H1 (cell line): Measurements from ENCODE around the gene ROBO2. TPM values are rescaled to one million over a fixed set of nuclear protein-coding genes. Genes with fewer than 3 reads are reported as not detected.
A peak's percentile ranks its signal among the peaks of the same experiment; 100 is the strongest.

ENCODE experiments used
- CTCF ChIA-PET: fragments of 300-600 bp; sonication (Branson Sonifier 250); formaldehyde crosslinking; loops from one replicate; lab custom pipeline; 2021; ENCODE audit not compliant: partially characterized antibody; lab: Charles Lee
- POLR2A ChIA-PET: fragments of 300-600 bp; sonication (Branson Sonifier 250); formaldehyde crosslinking; loops from one replicate; lab custom pipeline; 2021; ENCODE audit warnings: inconsistent platforms; ENCODE audit not compliant: partially characterized antibody; lab: Charles Lee
- DNase-seq, 2 experiments: peaks; one replicate each; pipeline versions ENCODE4 v3.0.0 to v3.0.0-alpha.2; 2010 to 2022; ENCODE audit warnings: low spot score in 2 of 2, low read depth in 1 of 2, mixed read lengths in 1 of 2
- FAIRE-seq: peaks from 2 replicates; lab custom pipeline; 2011; peaks lifted over from hg19 to GRCh38; lab: Jason Lieb, UNC
- H2AFZ ChIP-seq: 2 replicates; pipeline ENCODE4 v1.8.1; 2012; ENCODE audit warnings: low read length, inconsistent platforms
- H2AK5ac ChIP-seq: 2 replicates; pipeline ENCODE4 v1.6.1; 2013; ENCODE audit warnings: low read depth, low read length
- H2BK120ac ChIP-seq: replicated peaks from 2 replicates; pipeline ENCODE3; 2013; ENCODE audit warnings: low read depth, low read length, inconsistent platforms
- H2BK12ac ChIP-seq: 2 replicates; pipeline ENCODE4 v1.6.1; 2013; ENCODE audit warnings: low read depth, low read length
- H2BK15ac ChIP-seq: 2 replicates; pipeline ENCODE4 v1.6.1; 2013; ENCODE audit warnings: low read length
- H2BK20ac ChIP-seq: 2 replicates; pipeline ENCODE4 v1.6.1; 2013; ENCODE audit warnings: low read length
- H2BK5ac ChIP-seq: 2 replicates; pipeline ENCODE4 v1.6.1; 2013; ENCODE audit warnings: low read depth, low read length
- H3K14ac ChIP-seq: 2 replicates; pipeline ENCODE4 v1.6.1; 2013; ENCODE audit warnings: inconsistent platforms; ENCODE audit not compliant: insufficient read length
- H3K18ac ChIP-seq: 2 replicates; pipeline ENCODE4 v1.6.1; 2013; ENCODE audit warnings: low read length; ENCODE audit errors: extremely low read depth
- H3K23ac ChIP-seq: 2 replicates; pipeline ENCODE4 v1.6.1; 2013; ENCODE audit warnings: inconsistent platforms; ENCODE audit not compliant: insufficient read length
- H3K23me2 ChIP-seq: 2 replicates; pipeline ENCODE4 v1.6.1; 2013; ENCODE audit warnings: low read depth, low read length
- H3K27ac ChIP-seq: 2 replicates; pipeline ENCODE4 v1.6.1; 2011; ENCODE audit warnings: low read depth, low read length, inconsistent platforms
- H3K27me3 ChIP-seq, 4 experiments: replicated peaks in 1 of 4; 1 replicate in 1 of 4; 2 replicates in 3 of 4; pipeline versions ENCODE4 v1.6.1 to v1.8.1; 2011 to 2013; ENCODE audit warnings: low read length in 3 of 4, mild to moderate bottlenecking in 3 of 4, inconsistent platforms in 2 of 4, mixed read lengths in 2 of 4, moderate library complexity in 1 of 4; ENCODE audit not compliant: control insufficient read depth in 3 of 4, insufficient read depth in 3 of 4; ENCODE audit errors: extremely low read depth in 1 of 4
- H3K36me3 ChIP-seq, 4 experiments: 2 replicates each; pipeline versions ENCODE4 v1.6.1 to v1.8.1; 2011 to 2013; ENCODE audit warnings: mild to moderate bottlenecking in 4 of 4, low read length in 3 of 4, moderate library complexity in 2 of 4, control low read depth in 1 of 4, inconsistent platforms in 1 of 4; ENCODE audit not compliant: insufficient read depth in 4 of 4, control insufficient read depth in 2 of 4
- H3K4ac ChIP-seq: replicated peaks from 2 replicates; pipeline ENCODE3; 2013; ENCODE audit warnings: low read length, low read depth, mixed read lengths, inconsistent platforms; ENCODE audit not compliant: insufficient read length
- H3K4me1 ChIP-seq, 4 experiments: replicated peaks in 1 of 4; 1 replicate in 1 of 4; 2 replicates in 3 of 4; pipeline versions ENCODE4 v1.6.1 to v1.8.1; 2011 to 2013; ENCODE audit warnings: low read length in 3 of 4, inconsistent platforms in 2 of 4, mixed read lengths in 1 of 4; ENCODE audit not compliant: insufficient read depth in 4 of 4, control insufficient read depth in 3 of 4
- H3K4me2 ChIP-seq, 2 experiments: 2 replicates each; pipeline versions ENCODE4 v1.6.1 to v1.8.1; 2011 to 2013; ENCODE audit warnings: low read depth in 2 of 2, low read length in 2 of 2, control low read depth in 1 of 2, inconsistent platforms in 1 of 2, mild to moderate bottlenecking in 1 of 2; ENCODE audit not compliant: insufficient read depth in 1 of 2
- H3K4me3 ChIP-seq, 4 experiments: fragments of 200-600, 300-600 bp in 1 of 4; sonication (generic), shearing (Covaris generic), sonication (Bioruptor Twin) in 1 of 4; 2 replicates each; pipeline versions ENCODE4 v1.5.1 to v1.8.1; 2011 to 2016; ENCODE audit warnings: low read length in 4 of 4, low read depth in 3 of 4, control low read depth in 2 of 4, inconsistent platforms in 2 of 4, mild to moderate bottlenecking in 2 of 4, mixed read lengths in 1 of 4, moderate library complexity in 1 of 4; ENCODE audit not compliant: insufficient read depth in 2 of 4; ENCODE audit errors: extremely low read depth in 1 of 4
- H3K56ac ChIP-seq: replicated peaks from 2 replicates; pipeline ENCODE3; 2013; ENCODE audit warnings: low read depth, mild to moderate bottlenecking, mixed read lengths, low read length, inconsistent platforms; ENCODE audit not compliant: insufficient read length
- H3K79me1 ChIP-seq: 2 replicates; pipeline ENCODE4 v1.6.1; 2013; ENCODE audit warnings: low read depth, low read length, control low read depth
- H3K79me2 ChIP-seq, 2 experiments: 2 replicates each; pipeline versions ENCODE4 v1.6.1 to v1.8.1; 2012 to 2013; ENCODE audit warnings: low read length in 2 of 2, mild to moderate bottlenecking in 2 of 2, inconsistent platforms in 1 of 2; ENCODE audit not compliant: insufficient read depth in 2 of 2, control insufficient read depth in 1 of 2
- H3K9ac ChIP-seq, 4 experiments: replicated peaks in 1 of 4; 1 replicate in 1 of 4; 2 replicates in 3 of 4; pipeline versions ENCODE4 v1.6.1 to v1.8.1; 2011 to 2013; ENCODE audit warnings: low read depth in 3 of 4, low read length in 3 of 4, control low read depth in 2 of 4, mild to moderate bottlenecking in 2 of 4, moderate library complexity in 2 of 4, inconsistent platforms in 1 of 4; ENCODE audit errors: extremely low read depth in 1 of 4
- H3K9me3 ChIP-seq, 2 experiments: 2 replicates each; pipeline versions ENCODE4 v1.6.1 to v1.8.1; 2012 to 2013; ENCODE audit warnings: mild to moderate bottlenecking in 2 of 2, moderate library complexity in 2 of 2, control low read depth in 1 of 2, inconsistent platforms in 1 of 2, low read depth in 1 of 2, low read length in 1 of 2, mixed read lengths in 1 of 2; ENCODE audit not compliant: insufficient read depth in 2 of 2
- H4K20me1 ChIP-seq, 2 experiments: replicated peaks in 1 of 2; 2 replicates each; pipeline versions ENCODE3 to v1.8.1; 2011 to 2013; ENCODE audit warnings: inconsistent platforms in 2 of 2, low read length in 2 of 2, mild to moderate bottlenecking in 1 of 2; ENCODE audit not compliant: insufficient read depth in 2 of 2, control insufficient read depth in 1 of 2
- H4K5ac ChIP-seq: 2 replicates; pipeline ENCODE4 v1.6.1; 2013; ENCODE audit warnings: low read length, low read depth, mixed read lengths, inconsistent platforms; ENCODE audit not compliant: insufficient read length
- H4K8ac ChIP-seq: 2 replicates; pipeline ENCODE4 v1.8.0; 2013; ENCODE audit warnings: mild to moderate bottlenecking, moderate library complexity, low read length, inconsistent platforms; ENCODE audit not compliant: insufficient read depth; ENCODE audit errors: extremely low read depth
- H4K91ac ChIP-seq: replicated peaks from 2 replicates; pipeline ENCODE3; 2013; ENCODE audit warnings: low read length, mixed read lengths, inconsistent platforms; ENCODE audit not compliant: insufficient read length
- MAX ChIP-seq: IDR thresholded peaks from 2 replicates; pipeline ENCODE4 v1.6.1; 2012; ENCODE audit warnings: inconsistent platforms
- RAD21 ChIP-seq, 2 experiments: IDR thresholded peaks in 1 of 2; conservative IDR thresholded peaks in 1 of 2; 2 replicates each; pipeline ENCODE4 v1.6.1; 2011; ENCODE audit warnings: low read depth in 2 of 2, low read length in 2 of 2, improper control_type of control experiment in 1 of 2, inconsistent platforms in 1 of 2, mild to moderate bottlenecking in 1 of 2, moderate library complexity in 1 of 2
- TEAD4 ChIP-seq: IDR thresholded peaks from 2 replicates; pipeline ENCODE4 v1.6.1; 2012; ENCODE audit warnings: low read depth, low read length, inconsistent platforms, mixed read lengths
- YY1 ChIP-seq: IDR thresholded peaks from 2 replicates; pipeline ENCODE4 v1.6.1; 2011; ENCODE audit warnings: low read depth, mild to moderate bottlenecking, low read length
- WGBS, 2 experiments: shearing (Covaris generic) in 1 of 2; methylation state at CpG; one replicate each; pipeline versions ENCODE4 v1.1.6 to v1.1.7; 2013 to 2015; ENCODE audit warnings: low lambda C conversion rate in 2 of 2, mixed read lengths in 2 of 2, inconsistent platforms in 1 of 2, low coverage in 1 of 2, missing lambda C conversion rate in 1 of 2; ENCODE audit not compliant: insufficient replicate concordance in 2 of 2, insufficient coverage in 1 of 2, insufficient read length in 1 of 2; ENCODE audit errors: extremely low coverage in 1 of 2, missing lambda C conversion rate in 1 of 2; 5-methylcytosine and 5-hydroxymethylcytosine counted together
- polyA plus RNA-seq, 7 experiments: library from polyadenylated mRNA; depleted of rRNA in 3 of 7; stranded (reverse) in 5 of 7; unstranded in 2 of 7; fragments of >200 nt in 5 of 7; fragments of 200-250 nt in 2 of 7; gene quantifications; 1 replicate in 5 of 7; 2 replicates in 1 of 7; 4 replicates in 1 of 7; pipeline versions ENCODE4 v1.2.1 to v1.2.3, GENCODE V29; 2011 to 2013; ENCODE audit warnings: missing spikeins in 2 of 7, mixed read lengths in 2 of 7
- total RNA-seq: library from RNA; stranded (reverse); fragmentation: NEBNext Ultra II Directional; extraction: Animal tissue kit (Norgen Biotek cat#: 25700); gene quantifications from 2 replicates; pipeline ENCODE4 v1.2.1, GENCODE V29; 2021

ROBO2 gene
- total and polyA plus RNA-seq, 2 of the 8 experiments (the other 6 are each of a cell fraction or from before 2014, with no cell fraction given), result 1.5 to 2.9 TPM

GRCh38 chr3:77536038-77536775 is 496.3 kb downstream of the ROBO2 start:
- Histone ChIP-seq H3K18ac (no peak overlapping the region), H3K23ac (no peak overlapping the region), H3K36me3 (no peaks in the 10 kb centered on the region), H2AFZ (peak overlapping the region; percentile 26; the same call in 1 of the 2 replicates), H3K9ac (no peak overlapping the region), H4K8ac (no peak overlapping the region), H3K14ac (no peak overlapping the region), H3K27me3 (no peaks in the 10 kb centered on the region), H3K23me2 (peaks cover 1% of the 10 kb centered on the region; the same call in 1 of the 2 replicates), H3K79me1 (no peaks in the 10 kb centered on the region), H3K4me1 (peaks cover 0 to 5% (median 1%) of the 10 kb centered on the region in 4 experiments; a peak in 2 of 7 replicates), H3K79me2 (no peaks in the 10 kb centered on the region), H2BK5ac (no peak overlapping the region), H3K27ac (no peak overlapping the region), H2BK15ac (no peak overlapping the region), H2BK120ac (no peak overlapping the region), H4K91ac (no peak overlapping the region), H3K4me2 (no peak overlapping the region), H3K4ac (no peak overlapping the region), H2AK5ac (no peak overlapping the region), H4K20me1 (no peaks in the 10 kb centered on the region), H3K56ac (no peak overlapping the region), H2BK20ac (peak overlapping the region; percentile 32; the same call in 1 of the 2 replicates), H4K5ac (no peak overlapping the region), H2BK12ac (no peak overlapping the region), H3K9me3 (peaks cover 4% of the 10 kb centered on the region in 2 experiments; a peak in 1 of 4 replicates), H3K4me3 (no peak overlapping the region)
- peak; percentile 16 to 32; a peak in 2 of 4 replicates for TF ChIP-seq RAD21 (IDR thresholded peaks at IDR 0.05 in 1 of 2, conservative IDR thresholded peaks at IDR 0.05 in 1 of 2; ENCODE audit: low read depth in 2 of 2, low read length in 2 of 2)
- TF ChIP-seq MAX, result 0 out of 2 replicates have a peak, but pooled peaks have one; percentile 18
- no peak for TF ChIP-seq YY1
- peak; percentile 55; the same call in 1 of the 2 replicates for TF ChIP-seq TEAD4
- DNase-seq (peak in 1 of 2 experiments; percentile 19), FAIRE-seq (peak; percentile 91)
- ChIA-PET CTCF (interaction anchor here (0.7 kb wide), 1 partner anchor 405 kb away, joined by 4 read pairs; no protein-coding TSS in a partner anchor), POLR2A (no interaction called here)
- WGBS, 2 experiments, result 88% methylated on average over 3 of the region's 3 CpGs; no CpG with 5 or more reads in 1 of the 2 experiments
